Activated CD4-positive, alpha-beta T cell treated with anti-CD3 and anti-CD28 coated beads for 36 hours (primary cell): ENCODE results near the gene SYNRG. TPM values are rescaled to one million over a fixed set of nuclear protein-coding genes. Genes with fewer than 3 reads are reported as not detected.

Source experiments
- ATAC-seq: fragments of 200-7000 bp; cut with Tn5 transposase; one replicate; pipeline ENCODE4 v1.10.0; 2021; ENCODE audit warnings: mild to moderate bottlenecking, moderate library complexity
- CTCF ChIA-PET: fragments of 350-600 bp; sonication (Branson Sonifier 250); formaldehyde crosslinking; loops from one replicate; lab custom pipeline; 2021; ENCODE audit warnings: antibody characterized with exemption; lab: Charles Lee
- POLR2A ChIA-PET: fragments of 350-600 bp; sonication (Branson Sonifier 250); formaldehyde crosslinking; loops from one replicate; lab custom pipeline; 2021; ENCODE audit warnings: antibody characterized with exemption, inconsistent platforms; lab: Charles Lee
- DNase-seq: peaks from one replicate; pipeline ENCODE4 v3.0.0-alpha.2; 2020
- H3K27ac Mint-ChIP-seq: one replicate; pipeline ENCODE4 v1.8.0; 2021; ENCODE audit warnings: mixed read lengths
- H3K27me3 Mint-ChIP-seq: one replicate; pipeline ENCODE4 v1.8.0; 2021; ENCODE audit warnings: mixed read lengths
- H3K36me3 Mint-ChIP-seq: one replicate; pipeline ENCODE4 v1.8.0; 2021; ENCODE audit warnings: low read depth, mixed read lengths
- H3K4me1 Mint-ChIP-seq: one replicate; pipeline ENCODE4 v1.8.0; 2021; ENCODE audit warnings: mixed read lengths
- H3K4me3 Mint-ChIP-seq: one replicate; pipeline ENCODE4 v1.8.0; 2021; ENCODE audit warnings: mild to moderate bottlenecking, moderate library complexity, mixed read lengths
- H3K9me3 Mint-ChIP-seq: one replicate; pipeline ENCODE4 v1.8.0; 2021; ENCODE audit warnings: low read depth, mixed read lengths
- intact Hi-C, 2 experiments: fragments of 100-400 bp; cut with DNase I in 1 of 2; cut with micrococcal nuclease in 1 of 2; formaldehyde crosslinking; loops; one replicate each; pipeline versions ENCODE4 v1.14.2 to v1.15.1; 2022 to 2024; cut with DNase I, micrococcal nuclease
- total RNA-seq, 2 experiments: library from RNA; stranded (reverse); gene quantifications; one replicate each; pipeline ENCODE4 v1.2.3, GENCODE V29; 2021

Gene SYNRG
- total RNA-seq, 2 experiments from 2014 or later = 39.0 to 46.7 TPM

GRCh38 chr17:37545486-37545885 lies 63.7 kb downstream of the SYNRG start:
- ChIA-PET CTCF (no interaction called here), POLR2A (no interaction called here)
- H3K9me3 Mint-ChIP-seq = no peaks in the 10 kb centered on the region
- no peak overlapping the region for H3K4me3 Mint-ChIP-seq
- H3K36me3 Mint-ChIP-seq = peaks cover 25% of the 10 kb centered on the region
- no peak overlapping the region for H3K27ac Mint-ChIP-seq
- peaks cover 34% of the 10 kb centered on the region for H3K4me1 Mint-ChIP-seq
- no peak for DNase-seq
- H3K27me3 Mint-ChIP-seq = no peaks in the 10 kb centered on the region
- intact Hi-C loops = no loop called here
- ATAC-seq = no peak

- ATAC-seq = peak; percentile 84
- Mint-ChIP-seq H3K4me3 (no peak overlapping the region), H3K27me3 (no peaks in the 10 kb centered on the region), H3K4me1 (peaks cover 25% of the 10 kb centered on the region), H3K27ac (peak overlapping the region; percentile 70), H3K9me3 (no peaks in the 10 kb centered on the region), H3K36me3 (peaks cover 31% of the 10 kb centered on the region)
- DNase-seq = no peak
- ChIA-PET CTCF (interaction anchor here (0.6 kb wide), 1 partner anchor 74 kb away, joined by 3 read pairs; no protein-coding TSS in a partner anchor), POLR2A (no interaction called here)
- intact Hi-C loops = loop anchor here in 1 of 2 experiments (5.0 kb wide), 1 partner anchor 64 kb away; the partner anchor contains the start of gene SYNRG
Observed at GRCh38 chr17:37543637-37544052, 65.6 kb downstream of the SYNRG start.

- POLR2A ChIA-PET = no interaction called here
- DNase-seq = no peak
- Mint-ChIP-seq H3K4me3 (no peak overlapping the region), H3K27me3 (no peaks in the 10 kb centered on the region), H3K4me1 (peaks cover 15% of the 10 kb centered on the region), H3K36me3 (peaks cover 41% of the 10 kb centered on the region), H3K9me3 (no peaks in the 10 kb centered on the region), H3K27ac (peak overlapping the region; percentile 76)
- intact Hi-C loops = loop anchor here in 1 of 2 experiments (5.0 kb wide), 1 partner anchor 65 kb away; the partner anchor contains the start of gene SYNRG
- CTCF ChIA-PET = interaction anchor here (0.6 to 1.5 kb wide), 8 partner anchors 8 to 59 kb away, joined by 3 to 5 read pairs (median 4); no protein-coding TSS in a partner anchor
- ATAC-seq = peak; percentile 42
Observed at GRCh38 chr17:37541880-37542660, 67.1 kb downstream of the SYNRG start.

GRCh38 chr17:37538981-37539659 lies 70.1 kb downstream of the SYNRG start:
- ChIA-PET CTCF (interaction anchor here (2.0 kb wide), 1 partner anchor 11 kb away, joined by 4 read pairs; no protein-coding TSS in a partner anchor), POLR2A (no interaction called here)
- Mint-ChIP-seq H3K27ac (no peak overlapping the region), H3K36me3 (peaks cover 50% of the 10 kb centered on the region), H3K27me3 (no peaks in the 10 kb centered on the region), H3K4me1 (peaks cover 10% of the 10 kb centered on the region), H3K9me3 (no peaks in the 10 kb centered on the region), H3K4me3 (no peak overlapping the region)
- ATAC-seq = no peak
- intact Hi-C loops = no loop called here
- no peak for DNase-seq

- Mint-ChIP-seq H3K36me3 (peaks cover 46% of the 10 kb centered on the region), H3K4me1 (no peaks in the 10 kb centered on the region), H3K27me3 (no peaks in the 10 kb centered on the region), H3K27ac (no peak overlapping the region), H3K9me3 (no peaks in the 10 kb centered on the region), H3K4me3 (no peak overlapping the region)
- DNase-seq (no peak), ATAC-seq (no peak)
- POLR2A ChIA-PET = no interaction called here
- CTCF ChIA-PET = interaction anchor here (0.7 to 1.1 kb wide), 3 partner anchors 8 to 42 kb away, joined by 3 to 5 read pairs (median 5); no protein-coding TSS in a partner anchor
- intact Hi-C loops = no loop called here
Observed at GRCh38 chr17:37535906-37536305, 73.3 kb downstream of the SYNRG start.

- POLR2A ChIA-PET = interaction anchor here (0.7 kb wide), 1 partner anchor 76 kb away, joined by 3 read pairs; the partner anchor contains the start of gene SYNRG
- DNase-seq = no peak
- Mint-ChIP-seq H3K9me3 (no peaks in the 10 kb centered on the region), H3K4me1 (no peaks in the 10 kb centered on the region), H3K27me3 (no peaks in the 10 kb centered on the region), H3K36me3 (peaks cover 32% of the 10 kb centered on the region), H3K27ac (no peak overlapping the region), H3K4me3 (no peak overlapping the region)
- intact Hi-C loops = no loop called here
- CTCF ChIA-PET = interaction anchor here (0.6 kb wide), 1 partner anchor 44 kb away, joined by 4 read pairs; no protein-coding TSS in a partner anchor
- no peak for ATAC-seq
Observed at GRCh38 chr17:37532756-37533155, 76.5 kb downstream of the SYNRG start.

GRCh38 chr17:37530420-37530819 lies 78.8 kb downstream of the SYNRG start:
- ChIA-PET POLR2A (no interaction called here), CTCF (interaction anchor here (0.6 to 1.6 kb wide), 4 partner anchors 55 to 314 kb away, joined by 3 to 8 read pairs (median 4); no protein-coding TSS in a partner anchor)
- intact Hi-C loops = no loop called here
- Mint-ChIP-seq H3K27me3 (no peaks in the 10 kb centered on the region), H3K9me3 (no peaks in the 10 kb centered on the region), H3K4me3 (no peak overlapping the region), H3K4me1 (no peaks in the 10 kb centered on the region), H3K36me3 (peaks cover 19% of the 10 kb centered on the region), H3K27ac (peak overlapping the region; percentile 26)
- DNase-seq (no peak), ATAC-seq (no peak)

GRCh38 chr17:37527249-37527851 lies 81.9 kb downstream of the SYNRG start:
- peaks cover 31% of the 10 kb centered on the region for H3K36me3 Mint-ChIP-seq
- ChIA-PET CTCF (interaction anchor here (0.6 to 2.1 kb wide), 21 partner anchors 8 to 289 kb away, joined by 3 to 8 read pairs (median 3); no protein-coding TSS in a partner anchor), POLR2A (interaction anchor here (0.6 kb wide), 1 partner anchor 23 kb away, joined by 3 read pairs; no protein-coding TSS in a partner anchor)
- H3K4me3 Mint-ChIP-seq = no peak overlapping the region
- intact Hi-C loops = loop anchor here (1.0 to 5.0 kb wide), 6 partner anchors 80 to 289 kb away; partner anchors contain the start of gene SYNRG (in 2 of the 2)
- peak; percentile 86 for ATAC-seq
- no peaks in the 10 kb centered on the region for H3K9me3 Mint-ChIP-seq
- H3K27me3 Mint-ChIP-seq = no peaks in the 10 kb centered on the region
- no peak overlapping the region for H3K27ac Mint-ChIP-seq
- peaks cover 7% of the 10 kb centered on the region for H3K4me1 Mint-ChIP-seq
- peak; percentile 25 for DNase-seq

GRCh38 chr17:37523715-37524219 lies 85.5 kb downstream of the SYNRG start:
- ChIA-PET POLR2A (no interaction called here), CTCF (interaction anchor here (1.2 kb wide), 1 partner anchor 17 kb away, joined by 3 read pairs; no protein-coding TSS in a partner anchor)
- Mint-ChIP-seq H3K27ac (peak overlapping the region; percentile 26), H3K36me3 (peaks cover 26% of the 10 kb centered on the region), H3K9me3 (no peaks in the 10 kb centered on the region), H3K4me3 (no peak overlapping the region), H3K27me3 (no peaks in the 10 kb centered on the region), H3K4me1 (peaks cover 7% of the 10 kb centered on the region)
- ATAC-seq = no peak
- intact Hi-C loops = no loop called here
- no peak for DNase-seq

GRCh38 chr17:37521821-37522220 lies 87.4 kb downstream of the SYNRG start:
- no peak for ATAC-seq
- no peak overlapping the region for H3K4me3 Mint-ChIP-seq
- H3K4me1 Mint-ChIP-seq = peaks cover 7% of the 10 kb centered on the region
- H3K9me3 Mint-ChIP-seq = no peaks in the 10 kb centered on the region
- DNase-seq = no peak
- intact Hi-C loops = no loop called here
- H3K36me3 Mint-ChIP-seq = peaks cover 28% of the 10 kb centered on the region
- ChIA-PET POLR2A (interaction anchor here (0.6 kb wide), 1 partner anchor 252 kb away, joined by 3 read pairs; no protein-coding TSS in a partner anchor), CTCF (interaction anchor here (1.0 kb wide), 1 partner anchor 85 kb away, joined by 3 read pairs; no protein-coding TSS in a partner anchor)
- H3K27me3 Mint-ChIP-seq = no peaks in the 10 kb centered on the region
- H3K27ac Mint-ChIP-seq = no peak overlapping the region
